DND-41 (cell line): ENCODE measurements around the gene BCL3.

ENCODE experiments used
- CTCF ChIP-seq: IDR thresholded peaks from 2 replicates; pipeline ENCODE4 v1.5.1; 2012; ENCODE audit warnings: borderline replicate concordance, low read length, moderate library complexity, mild to moderate bottlenecking; ENCODE audit not compliant: poor library complexity, severe bottlenecking; ENCODE audit errors: extremely low read depth
- EZH2 ChIP-seq: IDR thresholded peaks from 3 replicates; pipeline ENCODE4 v1.6.1; 2012; ENCODE audit warnings: borderline replicate concordance, low read depth, mild to moderate bottlenecking, moderate library complexity, low read length, inconsistent platforms; ENCODE audit not compliant: severe bottlenecking

GRCh38 chr19:44782729-44783128 is 34.2 kb downstream of the BCL3 start:
- TF ChIP-seq CTCF (no peak), EZH2 (no peak)
